B cell (primary cell): Measurements from ENCODE around the gene MRPL10. TPM values are rescaled to one million over a fixed set of nuclear protein-coding genes. Genes with fewer than 3 reads are reported as not detected.

Experiments used
- ATAC-seq: fragments of 200-7000 bp; cut with Tn5 transposase; one replicate; pipeline ENCODE4 v1.10.0; 2021; ENCODE audit warnings: low read depth, mild to moderate bottlenecking, moderate number of reproducible peaks, moderate library complexity
- CTCF ChIA-PET: fragments of 350-600 bp; sonication (Branson Sonifier 250); formaldehyde crosslinking; loops from one replicate; lab custom pipeline; 2021; ENCODE audit warnings: antibody characterized with exemption, inconsistent platforms; lab: Charles Lee
- POLR2A ChIA-PET: fragments of 350-600 bp; sonication (Branson Sonifier 250); formaldehyde crosslinking; loops from one replicate; lab custom pipeline; 2021; ENCODE audit warnings: antibody characterized with exemption; lab: Charles Lee
- DNase-seq: peaks from one replicate; pipeline ENCODE4 v3.0.0; 2013
- H2AFZ ChIP-seq: 2 replicates; pipeline ENCODE4 v1.6.1; 2012; ENCODE audit warnings: mild to moderate bottlenecking, low read depth, low read length; ENCODE audit not compliant: insufficient read depth, poor library complexity, severe bottlenecking
- H3K27ac ChIP-seq, 2 donors: 1 replicate in 1 of 2; 2 replicates in 1 of 2; pipeline ENCODE4 v1.5.1; 2012 to 2013; ENCODE audit warnings: low read length in 2 of 2, mild to moderate bottlenecking in 2 of 2, moderate library complexity in 1 of 2
- H3K27me3 ChIP-seq, 4 experiments: fragments of 200-600 bp in 1 of 4; sonication (generic) in 1 of 4; replicated peaks in 1 of 4; 1 replicate in 2 of 4; 2 replicates in 2 of 4; pipeline versions ENCODE4 v1.6.1 to v1.7.0; 2013 to 2016; ENCODE audit warnings: low read length in 3 of 4, mild to moderate bottlenecking in 2 of 4, mixed read lengths in 1 of 4, moderate library complexity in 1 of 4; ENCODE audit not compliant: insufficient read depth in 4 of 4, control insufficient read depth in 3 of 4; ENCODE audit errors: control extremely low read depth in 1 of 4
- H3K36me3 ChIP-seq, 2 experiments: replicated peaks in 1 of 2; 1 replicate in 1 of 2; 2 replicates in 1 of 2; pipeline versions ENCODE4 v1.6.1 to v1.7.1; 2013; ENCODE audit warnings: low read length in 1 of 2; ENCODE audit not compliant: insufficient read depth in 2 of 2, control insufficient read depth in 1 of 2; ENCODE audit errors: control extremely low read depth in 1 of 2, extremely low read depth in 1 of 2
- H3K4me1 ChIP-seq, 2 donors: fragments of 200-600 bp in 1 of 2; sonication (generic) in 1 of 2; 1 replicate in 1 of 2; 2 replicates in 1 of 2; pipeline versions ENCODE4 v1.5.1 to v1.6.1; 2013 to 2017; ENCODE audit warnings: low read length in 2 of 2; ENCODE audit not compliant: control insufficient read depth in 2 of 2, insufficient read depth in 2 of 2
- H3K4me2 ChIP-seq: replicated peaks from 2 replicates; pipeline ENCODE3; 2012; ENCODE audit warnings: mild to moderate bottlenecking, low read depth, low read length; ENCODE audit not compliant: poor library complexity, severe bottlenecking
- H3K4me3 ChIP-seq, 5 experiments: fragments of 200-600 bp in 1 of 5; sonication (generic) in 1 of 5; 1 replicate in 3 of 5; 2 replicates in 2 of 5; pipeline versions ENCODE4 v1.5.1 to v1.7.0; 2011 to 2016; ENCODE audit warnings: low read length in 4 of 5, mild to moderate bottlenecking in 4 of 5, low read depth in 2 of 5, control low read depth in 1 of 5, moderate library complexity in 1 of 5; ENCODE audit not compliant: insufficient read depth in 1 of 5; ENCODE audit errors: control extremely low read depth in 1 of 5, extremely low read depth in 1 of 5
- H3K79me2 ChIP-seq: fragments of 200-600 bp; sonication (generic); one replicate; pipeline ENCODE4 v1.6.0; 2016; ENCODE audit warnings: low read length; ENCODE audit not compliant: control insufficient read depth, insufficient read depth
- H3K9ac ChIP-seq: fragments of 200-600 bp; sonication (generic); 2 replicates; pipeline ENCODE4 v1.6.1; 2017; ENCODE audit warnings: mild to moderate bottlenecking, low read length, moderate library complexity
- H3K9me3 ChIP-seq, 3 donors: one replicate each; pipeline versions ENCODE4 v1.6.1 to v1.7.1; 2013; ENCODE audit warnings: low read length in 2 of 3; ENCODE audit not compliant: control insufficient read depth in 2 of 3, insufficient read depth in 1 of 3; ENCODE audit errors: control extremely low read depth in 1 of 3
- H4K20me1 ChIP-seq: 2 replicates; pipeline ENCODE4 v1.6.0; 2012; ENCODE audit warnings: mild to moderate bottlenecking, low read length; ENCODE audit not compliant: insufficient read depth, control insufficient read depth, poor library complexity, severe bottlenecking
- H3K27ac Mint-ChIP-seq: one replicate; pipeline ENCODE4 v1.8.0; 2021; ENCODE audit warnings: mixed read lengths
- H3K27me3 Mint-ChIP-seq: one replicate; pipeline ENCODE4 v1.8.0; 2021; ENCODE audit warnings: mixed read lengths
- H3K4me1 Mint-ChIP-seq: one replicate; pipeline ENCODE4 v1.8.0; 2021; ENCODE audit warnings: mixed read lengths
- H3K4me3 Mint-ChIP-seq: one replicate; pipeline ENCODE4 v1.8.0; 2021; ENCODE audit warnings: mixed read lengths
- H3K9me3 Mint-ChIP-seq: one replicate; pipeline ENCODE4 v1.8.0; 2022; ENCODE audit warnings: mixed read lengths; ENCODE audit not compliant: insufficient read depth
- CTCF ChIP-seq: fragments of 200-600 bp; IDR thresholded peaks from one replicate; pipeline ENCODE4 v1.8.0; 2022; ENCODE audit warnings: antibody characterized with exemption, mild to moderate bottlenecking
- EZH2 ChIP-seq: IDR thresholded peaks from 2 replicates; pipeline ENCODE4 v1.6.1; 2012; ENCODE audit warnings: borderline replicate concordance, low read depth, mild to moderate bottlenecking, moderate library complexity, low read length; ENCODE audit not compliant: insufficient read depth, poor library complexity, severe bottlenecking
- WGBS: methylation state at CpG from one replicate; pipeline ENCODE4 v1.1.5; 2013; ENCODE audit warnings: missing lambda C conversion rate; ENCODE audit not compliant: insufficient coverage; 5-methylcytosine and 5-hydroxymethylcytosine counted together
- intact Hi-C: fragments of 100-400 bp; cut with micrococcal nuclease; formaldehyde crosslinking; loops from one replicate; pipeline ENCODE4 v1.10.0; 2022
- polyA plus RNA-seq: library from polyadenylated mRNA; depleted of rRNA; stranded (reverse); fragments of >200 nt; gene quantifications from 2 replicates; pipeline ENCODE4 v1.2.3, GENCODE V29; 2012
- total RNA-seq, 2 donors: library from RNA; stranded (reverse); fragments of 120-200 nt in 1 of 2; gene quantifications; 1 replicate in 1 of 2; 2 replicates in 1 of 2; pipeline versions ENCODE4 v1.2.3 to v1.2.4, GENCODE V29; 2013 to 2022

MRPL10 gene
- total and polyA plus RNA-seq, 2 donors (not counting 1 experiment from before 2014, with no cell fraction given), result 34.8 to 39.4 TPM

DNA sequence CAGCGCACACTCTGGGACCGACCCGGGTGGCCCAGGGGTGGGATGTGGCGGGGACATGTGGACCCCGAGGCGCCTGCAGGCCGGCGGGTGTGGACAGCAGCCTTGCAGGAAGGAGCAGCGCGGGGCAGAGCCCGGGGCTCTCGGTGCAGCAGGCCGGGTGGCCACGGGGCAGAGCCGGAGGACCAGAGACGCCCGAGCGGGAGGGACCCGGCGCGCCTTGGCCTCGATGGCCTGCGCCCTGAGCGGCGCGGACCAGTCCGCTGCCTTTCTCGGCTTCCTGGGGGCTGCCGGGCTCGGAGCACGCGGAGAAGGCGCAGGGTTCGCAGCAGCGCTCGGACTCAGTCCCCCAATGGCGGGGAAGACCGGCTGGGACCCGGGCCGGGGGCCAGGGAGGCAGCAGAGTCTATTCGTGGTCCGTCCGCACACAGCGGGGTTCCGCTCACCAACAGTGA, 53.1 kb downstream of the MRPL10 start:
- CTCF ChIA-PET, result no interaction called here
- Histone ChIP-seq H3K4me2 (no peak overlapping the region), H3K27me3 (peaks cover 0 to 41% (median 25%) of the 10 kb centered on the region in 4 experiments), H2AFZ (no peak overlapping the region), H3K27ac (no peak overlapping the region), H4K20me1 (no peaks in the 10 kb centered on the region), H3K9me3 (peaks cover 0 to under 1% (median 0%) of the 10 kb centered on the region in 3 donors), H3K9ac (no peak overlapping the region), H3K4me3 (no peak overlapping the region), H3K79me2 (no peaks in the 10 kb centered on the region), H3K36me3 (no peaks in the 10 kb centered on the region), H3K4me1 (no peaks in the 10 kb centered on the region)
- Mint-ChIP-seq H3K4me1 (no peaks in the 10 kb centered on the region), H3K9me3 (no peaks in the 10 kb centered on the region), H3K4me3 (no peak overlapping the region), H3K27me3 (peaks cover 66% of the 10 kb centered on the region), H3K27ac (no peak overlapping the region)
- TF ChIP-seq CTCF, result no peak
- TF ChIP-seq EZH2, result no peak
- whole genome bisulfite sequencing, result 35% methylated on average over 44 of the region's 45 CpGs
- ATAC-seq (no peak), DNase-seq (no peak)
- POLR2A ChIA-PET, result interaction anchor here (0.7 kb wide), 1 partner anchor 122 kb away, joined by 4 read pairs; no protein-coding TSS in a partner anchor
- intact Hi-C loops, result no loop called here

GRCh38 chr17:47776330-47777197, 54.8 kb downstream of the MRPL10 start:
- intact Hi-C loops, result loop anchor here (1.0 to 2.0 kb wide), 4 partner anchors 26 to 114 kb away; partner anchors contain the start of gene TBX21
- no peak for TF ChIP-seq EZH2
- TF ChIP-seq CTCF, result peak; percentile 84
- H3K4me2 ChIP-seq, result no peak overlapping the region
- ATAC-seq, result peak; percentile 65
- no peak overlapping the region for H3K4me3 ChIP-seq
- no peak overlapping the region for H3K9ac ChIP-seq
- no peaks in the 10 kb centered on the region for H3K79me2 ChIP-seq
- Mint-ChIP-seq H3K27me3 (peaks cover 57% of the 10 kb centered on the region), H3K27ac (no peak overlapping the region), H3K4me3 (no peak overlapping the region), H3K4me1 (no peaks in the 10 kb centered on the region), H3K9me3 (no peaks in the 10 kb centered on the region)
- peaks cover 0 to 14% (median 3%) of the 10 kb centered on the region in 3 donors for H3K9me3 ChIP-seq
- H2AFZ ChIP-seq, result no peak overlapping the region
- peaks cover 0 to 48% (median 25%) of the 10 kb centered on the region in 4 experiments for H3K27me3 ChIP-seq
- 50% methylated on average over 4 of the region's 14 CpGs for WGBS
- ChIA-PET POLR2A (no interaction called here), CTCF (interaction anchor here (0.5 to 1.3 kb wide), 4 partner anchors 14 to 145 kb away, joined by 3 to 5 read pairs (median 3); partner anchors contain the start of genes LRRC46 and MRPL10)
- no peaks in the 10 kb centered on the region for H3K36me3 ChIP-seq
- peak; percentile 66 for DNase-seq
- H3K4me1 ChIP-seq, result no peaks in the 10 kb centered on the region
- no peak overlapping the region for H3K27ac ChIP-seq
- H4K20me1 ChIP-seq, result no peaks in the 10 kb centered on the region
